Trophoblast cell (in vitro differentiated cells and primary cell): Measurements from ENCODE around the gene ZBED4.

Experiments used
- DNase-seq, 2 donors: peaks; one replicate each; pipeline ENCODE4 v3.0.0-alpha.2; 2016
- H2AFZ ChIP-seq: 2 replicates; pipeline ENCODE4 v1.6.1; 2013; ENCODE audit warnings: low read length, moderate library complexity, mild to moderate bottlenecking; ENCODE audit not compliant: insufficient read depth, poor library complexity
- H2AK5ac ChIP-seq: 2 replicates; pipeline ENCODE4 v1.6.1; 2013; ENCODE audit warnings: mild to moderate bottlenecking, low read length
- H2BK120ac ChIP-seq: 2 replicates; pipeline ENCODE4 v1.6.1; 2013; ENCODE audit warnings: low read length, mild to moderate bottlenecking, moderate library complexity; ENCODE audit not compliant: insufficient read depth, poor library complexity
- H2BK12ac ChIP-seq: 2 replicates; pipeline ENCODE4 v1.6.1; 2013; ENCODE audit warnings: mild to moderate bottlenecking, low read length, moderate library complexity
- H2BK5ac ChIP-seq: 2 replicates; pipeline ENCODE4 v1.6.1; 2013; ENCODE audit warnings: low read length, low read depth, moderate library complexity, mild to moderate bottlenecking; ENCODE audit not compliant: poor library complexity
- H3K14ac ChIP-seq: 2 replicates; pipeline ENCODE4 v1.6.1; 2013; ENCODE audit warnings: mild to moderate bottlenecking, low read length
- H3K18ac ChIP-seq: 2 replicates; pipeline ENCODE4 v1.6.1; 2013; ENCODE audit warnings: mild to moderate bottlenecking, low read length
- H3K23ac ChIP-seq: 2 replicates; pipeline ENCODE4 v1.6.1; 2013; ENCODE audit warnings: low read length
- H3K27ac ChIP-seq: 2 replicates; pipeline ENCODE4 v1.5.1; 2013; ENCODE audit warnings: low read depth, mild to moderate bottlenecking, inconsistent platforms, low read length, moderate library complexity
- H3K27me3 ChIP-seq: 2 replicates; pipeline ENCODE4 v1.6.1; 2013; ENCODE audit warnings: inconsistent platforms, mild to moderate bottlenecking, low read length, moderate library complexity; ENCODE audit not compliant: insufficient read depth
- H3K36me3 ChIP-seq, 2 experiments: 1 replicate in 1 of 2; 2 replicates in 1 of 2; pipeline ENCODE4 v1.6.1; 2013; ENCODE audit warnings: low read length in 2 of 2, mild to moderate bottlenecking in 2 of 2, moderate library complexity in 1 of 2; ENCODE audit not compliant: insufficient read depth in 2 of 2, control insufficient read depth in 1 of 2
- H3K4ac ChIP-seq: 2 replicates; pipeline ENCODE4 v1.6.1; 2013; ENCODE audit warnings: low read depth, mild to moderate bottlenecking, low read length, moderate library complexity
- H3K4me1 ChIP-seq, 2 experiments: 1 replicate in 1 of 2; 2 replicates in 1 of 2; pipeline ENCODE4 v1.6.1; 2013; ENCODE audit warnings: low read length in 2 of 2, mild to moderate bottlenecking in 2 of 2, moderate library complexity in 1 of 2; ENCODE audit not compliant: insufficient read depth in 2 of 2, control insufficient read depth in 1 of 2
- H3K4me2 ChIP-seq: 2 replicates; pipeline ENCODE4 v1.6.1; 2013; ENCODE audit warnings: inconsistent platforms, mild to moderate bottlenecking, low read length, moderate library complexity
- H3K4me3 ChIP-seq: 2 replicates; pipeline ENCODE4 v1.5.1; 2013; ENCODE audit warnings: mild to moderate bottlenecking, low read depth, low read length, inconsistent platforms
- H3K79me1 ChIP-seq: one replicate; pipeline ENCODE4 v1.6.1; 2013; ENCODE audit warnings: low read length
- H3K79me2 ChIP-seq: 2 replicates; pipeline ENCODE4 v1.6.1; 2013; ENCODE audit warnings: low read length, mild to moderate bottlenecking; ENCODE audit not compliant: control insufficient read depth, insufficient read depth, poor library complexity
- H3K9ac ChIP-seq: 2 replicates; pipeline ENCODE4 v1.6.1; 2013; ENCODE audit warnings: mild to moderate bottlenecking, low read length
- H3K9me3 ChIP-seq: 2 replicates; pipeline ENCODE4 v1.6.1; 2013; ENCODE audit warnings: low read depth, mild to moderate bottlenecking, control low read depth, inconsistent platforms, low read length; ENCODE audit not compliant: insufficient read depth
- H4K12ac ChIP-seq: 2 replicates; pipeline ENCODE4 v1.6.1; 2013; ENCODE audit warnings: low read depth, mild to moderate bottlenecking, low read length, moderate library complexity
- H4K8ac ChIP-seq: 2 replicates; pipeline ENCODE4 v1.6.1; 2013; ENCODE audit warnings: low read depth, mild to moderate bottlenecking, low read length, moderate library complexity
- H4K91ac ChIP-seq: one replicate; pipeline ENCODE4 v1.6.1; 2013; ENCODE audit warnings: low read depth, mild to moderate bottlenecking, low read length, moderate library complexity
- WGBS: extraction: QIAGEN DNeasy Blood & Tissue Kit; methylation state at CpG from one replicate; pipeline ENCODE4 v1.1.7; 2013; ENCODE audit warnings: missing lambda C conversion rate; ENCODE audit not compliant: insufficient read length, insufficient coverage; ENCODE audit errors: extremely low coverage; 5-methylcytosine and 5-hydroxymethylcytosine counted together

ZBED4 gene

GRCh38 chr22:49814856-49815255, 38.8 kb upstream of the ZBED4 start:
- Histone ChIP-seq H3K18ac (no peak overlapping the region), H3K4me1 (peaks cover 3 to 7% of the 10 kb centered on the region in 2 experiments), H4K91ac (no peak overlapping the region), H3K4ac (peak overlapping the region; percentile 65), H2BK120ac (no peak overlapping the region), H3K79me1 (no peaks in the 10 kb centered on the region), H2AFZ (no peak overlapping the region), H3K79me2 (peaks cover 28% of the 10 kb centered on the region), H4K12ac (no peak overlapping the region), H3K14ac (no peak overlapping the region), H3K27me3 (no peaks in the 10 kb centered on the region), H2BK12ac (no peak overlapping the region), H3K4me2 (no peak overlapping the region), H2AK5ac (no peak overlapping the region), H3K27ac (no peak overlapping the region), H3K23ac (no peak overlapping the region), H2BK5ac (no peak overlapping the region), H3K9me3 (peaks cover 2% of the 10 kb centered on the region), H3K4me3 (no peak overlapping the region), H4K8ac (no peak overlapping the region), H3K9ac (no peak overlapping the region), H3K36me3 (peaks cover 50 to 53% of the 10 kb centered on the region in 2 experiments)
- no CpG with 5 or more reads among the region's 8 CpGs for WGBS
- DNase-seq, result no peak

- Histone ChIP-seq H2AK5ac (no peak overlapping the region), H3K23ac (no peak overlapping the region), H3K36me3 (peaks cover 56 to 59% of the 10 kb centered on the region in 2 experiments), H4K8ac (no peak overlapping the region), H3K79me1 (no peaks in the 10 kb centered on the region), H2AFZ (no peak overlapping the region), H3K79me2 (peaks cover 29% of the 10 kb centered on the region), H4K91ac (no peak overlapping the region), H3K14ac (no peak overlapping the region), H3K27me3 (no peaks in the 10 kb centered on the region), H4K12ac (no peak overlapping the region), H3K4me2 (no peak overlapping the region), H3K18ac (no peak overlapping the region), H2BK120ac (no peak overlapping the region), H3K9ac (no peak overlapping the region), H3K27ac (no peak overlapping the region), H3K4me1 (peaks cover 3 to 7% of the 10 kb centered on the region in 2 experiments), H2BK12ac (no peak overlapping the region), H3K4me3 (no peak overlapping the region), H3K4ac (peak overlapping the region; percentile 37), H3K9me3 (peaks cover 2% of the 10 kb centered on the region), H2BK5ac (no peak overlapping the region)
- no peak for DNase-seq
- WGBS, result no CpG with 5 or more reads among the region's 15 CpGs
Measured at GRCh38 chr22:49815641-49816091, 38.0 kb upstream of the ZBED4 start.

GRCh38 chr22:49817359-49817758, 36.3 kb upstream of the ZBED4 start:
- H2BK5ac ChIP-seq, result no peak overlapping the region
- peaks cover 3 to 7% of the 10 kb centered on the region in 2 experiments for H3K4me1 ChIP-seq
- H4K8ac ChIP-seq, result no peak overlapping the region
- no peak overlapping the region for H4K91ac ChIP-seq
- no peak overlapping the region for H2AFZ ChIP-seq
- no peak overlapping the region for H2BK12ac ChIP-seq
- H2BK120ac ChIP-seq, result no peak overlapping the region
- H3K9me3 ChIP-seq, result peaks cover 2% of the 10 kb centered on the region
- H3K9ac ChIP-seq, result no peak overlapping the region
- H3K79me1 ChIP-seq, result no peaks in the 10 kb centered on the region
- peaks cover 67 to 68% of the 10 kb centered on the region in 2 experiments for H3K36me3 ChIP-seq
- no peak for DNase-seq
- no peak overlapping the region for H4K12ac ChIP-seq
- no peak overlapping the region for H3K4me3 ChIP-seq
- H3K14ac ChIP-seq, result no peak overlapping the region
- no peaks in the 10 kb centered on the region for H3K27me3 ChIP-seq
- peaks cover 32% of the 10 kb centered on the region for H3K79me2 ChIP-seq
- no peak overlapping the region for H3K18ac ChIP-seq
- H3K27ac ChIP-seq, result no peak overlapping the region
- no peak overlapping the region for H3K4me2 ChIP-seq
- no peak overlapping the region for H3K23ac ChIP-seq
- no peak overlapping the region for H2AK5ac ChIP-seq
- H3K4ac ChIP-seq, result peak overlapping the region; percentile 37
- WGBS, result no CpG with 5 or more reads among the region's 3 CpGs

GRCh38 chr22:49820984-49821383, 32.7 kb upstream of the ZBED4 start:
- H3K4me2 ChIP-seq, result no peak overlapping the region

More at GRCh38 chr22:49820984-49821383, 32.7 kb upstream of the ZBED4 start:
- H3K79me1 ChIP-seq, result no peaks in the 10 kb centered on the region
- no CpG with 5 or more reads among the region's 7 CpGs for WGBS
- H3K18ac ChIP-seq, result no peak overlapping the region
- H4K91ac ChIP-seq, result no peak overlapping the region
- no peak overlapping the region for H3K14ac ChIP-seq
- peaks cover 35% of the 10 kb centered on the region for H3K79me2 ChIP-seq
- DNase-seq, result no peak
- H2AK5ac ChIP-seq, result no peak overlapping the region
- no peak overlapping the region for H3K4me3 ChIP-seq
- H3K9me3 ChIP-seq, result peaks cover 4% of the 10 kb centered on the region
- H3K27ac ChIP-seq, result no peak overlapping the region
- H2AFZ ChIP-seq, result no peak overlapping the region
- no peak overlapping the region for H2BK12ac ChIP-seq
- H4K8ac ChIP-seq, result no peak overlapping the region
- H3K23ac ChIP-seq, result no peak overlapping the region
- peaks cover 14 to 16% of the 10 kb centered on the region in 2 experiments for H3K4me1 ChIP-seq
- H4K12ac ChIP-seq, result no peak overlapping the region
- H2BK5ac ChIP-seq, result no peak overlapping the region
- H3K9ac ChIP-seq, result no peak overlapping the region
- no peak overlapping the region for H2BK120ac ChIP-seq
- H3K36me3 ChIP-seq, result peaks cover 71 to 73% of the 10 kb centered on the region in 2 experiments
- no peaks in the 10 kb centered on the region for H3K27me3 ChIP-seq
- H3K4ac ChIP-seq, result no peak overlapping the region
